ENCODE data around the gene LRRC4C.

Gene LRRC4C

DNA sequence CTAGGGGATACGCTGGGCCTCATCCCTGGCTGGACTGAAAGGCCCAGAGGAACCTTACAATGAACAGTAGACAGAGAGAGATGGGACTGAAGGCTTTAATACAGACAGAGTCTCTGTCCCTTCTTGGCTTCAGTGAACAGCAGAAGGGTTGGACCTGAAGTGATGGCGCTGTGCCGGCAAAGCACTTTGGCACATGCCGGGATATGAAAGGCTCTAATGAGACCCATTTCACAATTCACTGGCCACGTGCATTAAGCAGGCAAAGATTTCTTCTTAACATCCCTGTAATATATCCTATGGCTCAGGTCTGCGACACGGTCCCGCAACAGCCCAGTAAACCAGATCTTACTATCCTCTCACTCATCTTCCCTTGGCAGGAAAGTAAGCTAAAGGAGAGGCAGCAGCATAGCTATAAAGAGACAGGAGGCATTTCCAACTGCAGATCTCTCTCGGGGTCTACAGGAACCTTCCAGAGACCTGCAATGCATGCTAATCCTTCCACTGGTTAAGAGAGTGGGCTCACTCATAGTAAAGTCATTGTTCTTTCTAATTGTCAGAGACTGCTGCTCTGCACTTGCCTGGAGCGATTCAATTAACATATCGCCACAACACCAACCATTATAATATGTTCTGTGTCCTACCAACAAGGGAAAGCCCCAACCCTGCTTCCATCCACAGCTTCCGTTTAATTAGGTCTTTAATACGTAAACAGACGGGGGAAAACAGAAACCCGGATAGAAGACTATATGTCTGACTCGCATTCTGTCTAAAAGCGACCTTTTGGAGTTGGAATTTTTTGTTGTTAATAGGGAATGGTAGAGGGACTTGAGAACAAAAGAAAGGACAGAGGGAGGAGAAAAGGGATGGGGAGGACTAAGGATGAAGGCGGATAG is 1179.0 kb downstream of the LRRC4C start:
- DNase-seq: no peak

DNA sequence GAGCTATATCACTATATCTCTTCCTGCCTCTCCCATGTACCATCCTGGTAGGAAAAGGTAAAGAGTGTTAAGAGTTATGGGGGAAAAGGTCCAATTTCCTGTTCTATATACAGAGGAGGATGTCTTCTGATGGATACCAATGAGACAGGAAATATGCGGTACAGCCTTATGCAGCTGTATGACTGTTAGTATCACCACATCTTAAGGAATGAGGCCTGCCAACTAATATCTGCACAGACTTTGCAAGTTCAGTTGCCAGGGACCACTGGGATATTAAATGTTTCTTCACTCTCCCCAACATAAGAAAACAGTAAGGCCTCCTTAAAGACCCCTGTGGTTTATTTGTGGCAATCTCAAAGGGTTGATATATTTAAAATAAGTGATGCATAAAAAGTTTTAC is 1182.5 kb downstream of the LRRC4C start:
- no peak for DNase-seq

DNA sequence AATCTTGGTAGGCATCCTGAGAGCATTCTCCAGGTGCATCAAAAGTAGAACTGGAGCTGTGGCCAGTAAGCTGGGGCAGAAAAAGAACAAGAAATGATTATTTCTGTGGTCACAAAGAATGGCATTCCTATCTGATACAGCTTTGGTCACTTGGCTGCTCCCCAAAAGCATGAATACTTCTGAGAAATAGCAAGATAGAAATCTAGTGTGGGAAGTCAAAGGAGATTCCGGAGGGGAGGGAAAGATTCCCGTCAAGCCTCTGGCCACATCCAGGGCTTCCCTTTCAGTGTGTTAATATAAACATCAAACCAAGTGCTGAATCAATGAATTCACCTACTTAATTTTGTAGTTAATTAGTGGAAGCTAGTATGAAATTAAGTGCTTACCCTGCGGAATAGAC is 1185.4 kb downstream of the LRRC4C start:
- DNase-seq: no peak

DNA sequence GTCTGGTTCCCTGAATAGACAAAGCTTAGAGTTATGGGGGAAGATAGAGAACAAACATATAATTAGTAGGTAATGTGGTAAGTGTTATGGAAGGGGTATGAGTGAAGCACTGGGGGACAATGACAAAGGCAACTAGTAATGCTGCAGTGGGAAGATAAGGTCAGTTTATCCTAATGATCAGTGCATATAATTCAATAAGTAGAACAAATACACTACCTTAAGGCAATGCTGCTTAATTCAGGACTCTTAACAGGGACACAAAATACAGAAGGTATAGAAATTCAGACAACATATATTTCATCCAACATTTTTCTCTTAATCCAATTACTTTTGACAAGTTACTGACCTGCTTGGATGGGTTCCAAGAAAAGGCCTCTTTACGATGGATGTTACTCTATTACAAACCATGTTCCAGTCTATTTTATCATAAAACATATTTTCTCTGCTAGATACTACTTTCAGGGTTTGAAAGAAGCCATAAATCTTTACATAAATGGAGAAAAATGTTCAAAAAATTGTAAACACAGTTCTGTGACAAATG is 1186.2 kb downstream of the LRRC4C start:
- DNase-seq: no peak

DNA sequence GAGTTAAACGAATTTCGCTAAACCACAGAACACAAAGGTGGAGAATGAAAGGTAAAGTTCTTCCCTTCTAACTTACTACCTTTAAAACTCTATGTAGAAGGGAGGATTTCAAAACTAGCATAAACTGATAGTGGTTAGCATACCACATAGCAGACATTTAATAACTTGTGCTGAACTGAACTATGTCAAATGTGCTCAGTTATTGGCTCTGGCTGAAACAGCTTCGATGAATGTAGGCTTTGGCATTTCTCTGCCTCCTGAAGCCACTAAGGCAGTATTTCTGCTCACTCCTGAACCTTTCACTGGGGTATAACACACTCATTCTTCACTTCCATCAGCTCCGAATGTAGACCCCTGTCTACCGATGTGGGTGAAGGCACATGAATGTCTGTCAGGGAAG is 1188.1 kb downstream of the LRRC4C start:
- DNase-seq: no peak

DNA sequence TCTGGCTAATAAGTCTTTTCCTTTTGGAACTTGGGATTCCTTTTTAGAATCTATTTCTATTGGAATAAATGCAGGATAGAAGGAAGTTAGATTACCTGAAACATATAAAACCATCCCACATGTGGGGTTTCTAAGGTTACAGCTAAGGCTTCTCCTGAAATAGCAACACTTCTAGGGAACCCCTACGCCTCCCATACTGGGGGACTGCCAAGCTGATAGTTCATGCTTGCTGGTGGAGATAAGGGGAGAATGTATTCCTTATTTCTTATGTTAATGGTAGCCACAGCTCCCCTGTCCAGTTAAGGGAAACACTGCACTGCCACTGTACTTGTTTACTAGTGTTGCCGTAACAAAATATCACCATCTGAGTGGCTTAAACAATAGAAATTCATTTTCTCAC is 1189.6 kb downstream of the LRRC4C start:
- no peak for DNase-seq

DNA sequence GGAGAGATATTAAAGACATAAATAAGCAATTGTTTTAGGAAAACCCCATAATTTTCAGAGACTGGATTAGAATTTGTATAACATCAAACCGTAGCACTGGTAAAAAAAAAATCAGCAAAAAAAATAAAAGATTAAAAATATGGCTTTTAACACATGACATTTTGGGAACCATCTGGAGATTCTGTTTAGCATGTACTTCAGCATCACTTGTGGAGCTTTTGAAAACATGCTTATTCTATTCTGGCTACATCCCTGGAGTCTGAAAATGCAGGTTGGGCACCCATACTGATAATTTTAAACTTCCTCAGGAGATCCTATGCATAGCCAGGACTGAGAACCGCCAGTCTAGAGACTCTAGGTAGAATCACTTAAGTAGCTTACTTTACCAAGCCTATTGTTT is 1190.9 kb downstream of the LRRC4C start:
- no peak for DNase-seq

DNA sequence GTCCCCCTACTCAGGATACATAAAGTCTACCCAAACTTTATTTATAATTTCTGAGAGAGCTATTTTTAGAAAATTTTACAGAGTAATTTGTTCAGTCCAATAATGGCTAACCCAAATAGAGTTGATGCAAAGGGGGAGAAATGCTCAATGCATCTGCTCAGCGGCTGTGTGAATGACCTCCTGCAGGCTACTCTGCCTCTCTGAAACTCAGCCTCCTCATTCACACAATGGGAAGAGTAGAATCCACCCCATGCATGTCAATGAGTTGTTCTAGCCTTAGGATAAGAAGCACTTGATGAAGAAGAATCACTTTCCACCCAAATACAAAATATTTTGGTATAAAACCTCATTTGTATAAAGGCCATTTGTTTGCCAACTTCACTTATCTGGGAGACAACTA is 1204.0 kb downstream of the LRRC4C start:
- no peak for DNase-seq

DNA sequence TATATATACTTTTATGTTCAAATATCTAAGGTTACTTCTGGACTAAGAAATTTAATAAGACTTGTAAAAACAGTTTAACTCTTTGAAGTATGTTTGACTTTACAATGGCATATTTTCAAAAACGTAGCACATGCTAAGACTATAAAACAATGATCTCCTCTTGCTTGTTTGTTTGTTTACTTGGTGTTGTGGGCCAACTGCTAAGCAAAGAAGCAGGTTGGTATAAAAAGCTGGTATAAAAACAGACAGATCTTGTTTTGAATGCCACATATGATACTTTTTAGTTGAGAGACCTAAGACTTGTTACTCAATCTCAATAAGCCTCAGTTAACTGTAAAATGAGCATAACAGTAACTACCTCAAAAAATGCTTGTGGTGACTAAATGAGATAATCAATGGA is 1206.3 kb downstream of the LRRC4C start:
- DNase-seq: no peak

DNA sequence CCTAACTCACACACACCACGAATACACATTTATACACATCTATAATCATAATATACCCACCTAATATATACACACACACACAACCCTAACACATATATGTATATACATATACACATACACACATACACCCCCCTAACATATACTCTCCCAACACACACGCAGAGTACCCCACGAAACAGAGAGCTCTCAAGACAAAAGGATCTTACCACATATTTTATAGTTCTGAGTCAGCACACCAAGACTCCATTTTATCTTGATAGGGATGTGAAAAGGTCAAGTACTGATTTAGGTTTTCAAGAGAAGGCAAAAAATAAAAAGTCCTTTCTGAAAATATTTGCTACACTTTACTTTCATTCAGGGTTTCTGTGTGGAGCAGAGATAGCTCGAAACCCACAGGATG is 1207.2 kb downstream of the LRRC4C start:
- DNase-seq: no peak

DNA sequence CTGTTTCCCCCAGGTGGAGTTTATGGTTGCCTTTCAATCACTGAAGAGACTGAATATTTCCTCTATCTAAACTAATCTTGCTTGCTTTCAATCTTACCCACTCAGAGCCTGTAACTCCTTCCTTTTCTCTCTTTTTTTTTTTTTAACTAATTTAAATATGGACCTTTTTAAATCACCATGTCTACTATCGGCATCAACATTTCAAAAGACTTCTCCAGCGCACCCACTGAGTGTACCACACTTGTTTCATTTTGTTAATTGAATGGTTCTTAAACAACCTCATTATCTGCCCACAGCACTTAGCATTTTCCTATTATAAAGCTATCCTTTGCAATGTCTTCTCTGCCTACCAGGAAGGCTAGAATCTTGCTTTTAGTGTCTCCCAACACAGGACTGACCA is 1212.5 kb downstream of the LRRC4C start:
- DNase-seq: no peak

DNA sequence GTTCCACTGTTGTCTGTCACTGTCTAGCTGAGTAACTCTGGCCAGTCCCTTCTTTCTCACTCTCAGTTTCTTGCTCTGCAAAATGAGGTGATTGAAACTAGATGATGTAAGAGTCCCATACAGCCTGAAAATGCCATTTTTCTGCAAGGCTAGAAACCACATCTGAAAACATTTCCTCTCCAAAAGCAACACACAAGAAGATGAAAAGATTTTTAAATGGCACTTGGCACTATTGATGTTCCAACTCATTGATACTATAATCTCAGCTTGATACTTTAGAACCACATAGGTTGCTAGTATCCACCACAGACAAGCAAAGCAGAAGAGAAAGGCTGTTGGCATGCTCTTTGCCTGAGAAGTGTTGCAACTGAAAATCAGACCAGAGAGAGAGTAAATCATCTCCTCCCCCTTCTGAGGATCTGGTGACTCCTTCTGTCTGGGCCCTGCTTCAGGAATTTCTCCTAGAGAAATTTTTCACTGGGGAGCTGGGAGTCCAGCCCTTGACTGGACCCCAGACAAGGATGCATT is 1217.9 kb downstream of the LRRC4C start:
- DNase-seq: no peak

DNA sequence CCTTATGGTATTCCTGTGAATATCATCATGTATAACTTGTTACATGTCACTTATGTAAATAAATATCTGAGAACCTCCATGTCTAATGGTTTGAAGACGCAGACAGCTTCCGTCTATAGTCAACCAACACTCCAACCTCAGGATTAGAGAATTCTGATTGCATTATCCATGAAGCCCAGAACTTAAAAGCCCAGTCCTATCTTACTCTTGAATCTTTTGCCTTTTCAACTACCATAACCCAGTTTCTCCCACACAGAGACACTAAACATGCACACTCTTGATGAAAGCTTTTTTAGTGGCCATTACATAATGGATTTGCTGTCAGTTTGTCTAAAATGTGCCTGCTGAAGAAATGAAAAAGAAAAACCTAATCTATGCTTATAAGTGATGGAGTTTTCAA is 1219.2 kb downstream of the LRRC4C start:
- DNase-seq: no peak

DNA sequence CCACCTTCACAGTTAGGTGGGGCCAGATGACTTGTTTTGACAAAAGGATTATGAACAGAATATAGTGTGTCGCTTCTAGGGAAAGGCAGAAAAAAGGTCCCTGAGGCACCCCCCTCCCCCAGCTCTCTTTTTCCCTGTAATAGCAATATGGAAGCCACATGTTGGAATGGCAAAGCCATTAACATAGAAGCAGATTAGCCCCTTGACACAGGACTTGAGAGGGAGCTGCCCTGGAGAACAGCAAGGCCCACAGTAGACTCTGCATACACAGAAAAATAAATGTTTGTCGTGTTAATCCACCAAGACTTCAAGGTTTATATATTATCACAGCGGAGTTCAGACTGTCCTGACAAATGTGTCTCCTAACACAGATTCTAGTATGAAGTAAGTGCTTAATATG is 1222.9 kb downstream of the LRRC4C start:
- DNase-seq: no peak

DNA sequence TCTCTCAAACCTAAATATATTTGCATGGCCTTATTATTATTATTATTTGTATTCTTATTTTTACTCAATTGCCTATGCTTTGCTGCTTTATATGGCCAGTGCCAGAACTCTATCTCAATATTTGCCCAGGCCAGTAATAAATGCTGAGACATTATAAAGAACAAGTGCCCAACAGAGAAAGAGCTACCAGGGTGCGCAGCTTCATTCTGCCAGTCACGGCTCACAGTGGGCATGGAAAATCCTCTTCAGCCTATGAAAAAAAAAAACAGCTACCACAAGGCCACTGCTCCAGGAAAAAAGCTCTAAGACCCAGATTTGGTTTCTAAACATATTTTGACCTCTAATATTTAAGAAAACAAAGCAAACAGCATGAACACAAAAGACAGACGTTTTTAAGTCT is 1223.6 kb downstream of the LRRC4C start:
- no peak for DNase-seq

DNA sequence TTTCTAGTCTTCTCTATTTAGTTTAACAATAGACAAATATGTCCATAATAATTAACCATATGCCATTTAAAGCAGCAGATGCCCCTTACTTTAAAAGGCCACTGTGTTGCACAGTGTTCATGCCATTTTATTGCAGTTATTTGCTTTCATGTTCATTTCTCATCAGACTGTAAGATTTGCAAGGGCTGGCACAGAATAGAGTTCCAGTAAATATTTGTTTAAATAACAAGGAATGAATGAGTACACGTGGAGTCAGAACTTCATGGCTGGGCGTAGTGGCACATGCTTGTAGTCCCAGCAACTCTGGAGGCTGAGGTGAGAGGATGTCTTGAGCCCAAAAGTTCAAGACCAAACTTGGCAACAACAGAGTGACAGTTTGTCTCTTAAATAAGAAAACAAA is 1228.6 kb downstream of the LRRC4C start:
- no peak for DNase-seq

DNA sequence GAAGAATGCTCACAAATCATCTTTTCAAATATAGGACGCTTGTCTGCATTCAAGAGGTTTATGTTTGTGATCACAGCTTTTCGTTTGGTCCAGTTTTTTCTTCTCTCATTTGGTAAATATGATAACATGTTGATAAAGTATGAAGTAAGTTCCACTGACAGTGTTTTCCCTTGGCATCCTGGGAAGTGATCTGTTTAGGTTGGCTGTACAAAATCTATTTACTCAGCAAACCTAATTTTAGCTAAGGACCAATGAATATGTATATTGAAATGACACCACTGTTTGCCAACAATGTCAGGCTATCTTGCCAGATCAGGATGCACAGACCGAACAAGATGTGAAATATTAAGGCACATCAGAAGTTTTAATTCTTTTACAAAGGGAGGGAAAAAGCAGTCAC is 1230.8 kb downstream of the LRRC4C start:
- no peak for DNase-seq

DNA sequence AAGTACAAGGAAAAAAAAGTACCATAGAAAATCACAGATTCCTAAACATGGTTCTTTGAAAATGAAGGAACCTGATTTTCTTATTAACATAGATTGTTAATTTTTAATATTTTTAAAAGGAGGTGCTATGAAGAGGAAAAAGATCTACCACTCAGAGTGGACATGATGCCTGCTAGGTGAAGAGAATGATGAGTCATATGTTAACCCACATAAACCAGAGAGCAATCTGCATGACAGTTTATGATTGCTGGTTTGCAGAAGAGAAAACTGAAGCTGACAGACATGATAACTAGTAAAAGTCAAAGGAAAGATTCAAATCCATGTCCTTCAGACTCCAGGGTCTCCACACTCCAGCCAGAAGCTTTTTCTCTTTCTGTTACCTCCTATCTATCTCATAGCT is 1231.7 kb downstream of the LRRC4C start:
- DNase-seq: no peak

DNA sequence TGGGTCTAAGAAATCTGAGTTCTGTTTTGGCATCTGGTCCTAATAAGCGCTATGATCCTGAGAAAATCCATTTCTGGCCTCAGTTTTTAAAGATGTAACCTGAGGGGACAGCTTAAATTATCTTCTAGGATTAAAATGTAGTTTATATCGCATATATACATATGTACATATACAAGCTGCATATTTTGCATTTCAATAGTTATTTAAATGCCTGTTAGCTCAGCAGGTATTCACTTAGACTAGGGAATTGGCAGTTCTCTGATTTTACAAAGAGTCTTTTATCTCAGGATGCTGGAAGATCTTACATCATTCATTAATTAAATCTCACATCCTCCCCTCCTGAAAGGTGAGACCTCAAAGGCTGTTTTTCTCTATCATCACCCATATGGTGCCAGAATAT is 1232.8 kb downstream of the LRRC4C start:
- no peak for DNase-seq

DNA sequence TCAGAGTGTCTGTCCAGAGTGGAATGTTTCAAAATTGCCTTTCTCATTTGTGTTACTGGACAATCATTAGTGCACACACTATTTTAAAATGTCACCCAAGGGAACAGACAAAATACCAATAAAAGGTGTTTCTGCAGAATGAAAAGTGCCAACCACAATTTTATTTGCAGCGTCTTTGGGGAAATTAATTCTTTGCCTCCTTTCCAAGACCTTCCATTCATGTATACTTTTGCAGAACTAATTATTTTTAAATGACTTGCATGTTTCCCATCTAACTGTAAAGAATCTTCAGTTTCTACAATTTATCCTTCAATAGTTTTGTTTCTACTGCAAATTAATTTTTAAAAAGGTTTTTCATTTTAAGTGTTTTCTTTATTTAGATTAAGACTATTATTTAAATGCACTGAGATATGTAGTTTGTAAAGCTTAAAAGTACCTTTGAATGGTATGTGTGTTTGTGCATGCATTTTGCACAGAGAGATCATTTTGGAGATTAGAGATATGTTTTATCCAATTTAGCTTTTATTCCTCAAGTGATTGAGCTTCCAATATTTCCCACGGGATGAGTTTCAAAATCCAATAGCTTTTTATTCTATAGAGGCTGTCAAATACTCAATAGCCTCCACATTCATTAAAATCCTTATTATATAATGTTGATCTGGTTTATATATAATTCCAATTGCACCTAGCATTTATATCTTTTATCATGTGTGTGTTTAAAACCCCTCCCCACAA is 1235.7 kb downstream of the LRRC4C start:
- DNase-seq: no peak

DNA sequence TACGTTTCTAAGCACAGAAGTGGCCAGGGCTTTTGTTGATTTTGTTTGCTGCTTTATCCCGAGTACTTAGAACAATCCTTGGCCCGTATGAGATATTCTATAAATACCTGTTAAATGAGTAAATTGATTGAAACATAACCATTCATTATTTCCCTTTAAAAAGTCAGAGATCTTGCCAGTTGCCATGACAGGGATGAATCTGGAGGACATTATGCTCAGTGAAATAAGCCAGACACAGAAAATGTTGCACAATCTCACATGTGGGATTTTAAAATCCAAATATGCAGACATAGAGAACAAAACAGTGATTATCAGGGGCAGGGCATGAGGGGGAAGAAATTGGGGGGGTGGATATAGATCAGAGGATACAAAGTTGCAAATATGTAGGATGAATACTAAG is 1240.1 kb downstream of the LRRC4C start:
- DNase-seq: no peak

DNA sequence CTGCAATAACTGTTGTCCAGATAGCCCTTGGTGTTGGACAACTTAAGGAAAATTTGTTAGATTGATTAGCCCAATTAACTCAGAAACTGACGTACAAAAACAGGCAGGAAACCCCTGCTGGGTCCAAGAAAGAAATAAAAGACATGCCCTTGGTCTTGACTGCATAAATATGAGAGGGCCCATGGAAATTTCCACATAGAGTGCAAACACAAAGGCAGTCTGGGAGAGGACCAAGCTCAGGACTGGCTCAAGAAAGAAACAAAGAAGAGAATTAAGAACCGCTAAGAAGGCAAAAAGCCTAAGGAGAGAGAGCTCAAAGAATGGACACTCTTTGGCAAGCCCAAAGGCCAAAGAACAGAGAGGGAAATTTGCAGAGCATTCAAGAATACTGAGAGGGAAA is 1243.9 kb downstream of the LRRC4C start:
- no peak for DNase-seq

DNA sequence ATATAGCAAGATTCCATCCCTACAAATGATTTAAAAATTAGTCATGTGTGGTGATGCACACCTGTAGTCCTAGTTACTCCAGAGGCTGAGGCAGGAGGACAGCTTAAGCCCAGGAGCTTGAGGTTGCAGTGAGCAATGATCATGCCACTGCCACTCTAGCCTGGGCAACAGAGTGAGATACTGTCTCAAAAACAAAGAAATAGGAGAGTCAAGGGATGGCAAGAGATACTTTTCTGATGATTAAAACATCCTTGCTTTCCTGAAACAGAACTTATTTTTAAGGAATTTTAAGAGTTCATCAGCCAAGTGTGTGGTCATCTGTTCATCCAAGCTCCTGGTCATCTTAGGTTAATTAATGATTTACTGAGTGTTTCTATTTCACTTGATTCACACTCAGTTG is 1252.0 kb downstream of the LRRC4C start:
- no peak for DNase-seq

DNA sequence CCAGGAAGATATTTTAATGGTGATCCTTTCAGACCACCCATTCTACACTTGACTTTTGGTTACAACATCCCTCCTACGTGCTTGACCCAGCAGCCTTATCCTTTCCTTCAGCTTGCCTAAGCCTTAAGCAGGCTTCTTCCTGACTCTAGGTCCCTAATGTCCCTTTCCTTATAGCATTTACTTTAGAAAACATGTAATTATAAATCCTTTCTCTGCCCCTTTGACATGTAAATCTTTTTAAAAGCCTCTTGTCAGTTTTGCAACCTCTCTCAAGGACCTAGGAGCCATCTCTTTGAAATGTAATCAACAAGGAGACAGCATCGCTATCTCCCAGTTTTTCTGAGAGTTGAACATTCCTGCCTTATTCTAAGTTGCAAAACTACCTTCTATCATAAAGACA is 1255.2 kb downstream of the LRRC4C start:
- DNase-seq: no peak

All from NCI-H2171 (cell line).